ENCODE data around the gene SDC4. TPM values are rescaled to one million over a fixed set of nuclear protein-coding genes. Genes with fewer than 3 reads are reported as not detected.

The SDC4 gene
- total and polyA plus RNA-seq, 9 of the 15 experiments (the other 6 are each of a cell fraction or from before 2014, with no cell fraction given): 2.1 to 10.7 (median 6.3) TPM

- TF ChIP-seq TCF7 (IDR thresholded peaks at IDR 0.05; ENCODE audit: borderline replicate concordance) (no peak), RNF219 (CRISPR knock-in tag; IDR thresholded peaks at IDR 0.05) (no peak), TEAD1 (CRISPR knock-in tag; IDR thresholded peaks at IDR 0.05) (0 out of 4 replicates have a peak, but pooled peaks of 1 of the 2 experiments have one; percentile 31), ZNF589 (CRISPR knock-in tag; IDR thresholded peaks at IDR 0.05; ENCODE audit: low read depth) (no peak), ZSCAN32 (CRISPR knock-in tag; IDR thresholded peaks at IDR 0.05) (no peak), KLF1 (tag; IDR thresholded peaks at IDR 0.05) (no peak), STAG1 (CRISPR knock-in tag; IDR thresholded peaks at IDR 0.05; ENCODE audit: borderline replicate concordance) (no peak), CGGBP1 (CRISPR knock-in tag; IDR thresholded peaks at IDR 0.05) (peak; percentile 75; the same call in 1 of the 2 replicates), PCBP2 (IDR thresholded peaks at IDR 0.05; ENCODE audit: low read depth, low read length, poor library complexity, severe bottlenecking) (no peak), ZNF121 (CRISPR knock-in tag; conservative IDR thresholded peaks at IDR 0.05) (no peak), PRMT5 (CRISPR knock-in tag; IDR thresholded peaks at IDR 0.05) (no peak), FOXK2 (conservative IDR thresholded peaks at IDR 0.05 in 1 of 2, IDR thresholded peaks at IDR 0.05 in 1 of 2; ENCODE audit: low read depth in 2 of 2) (peak; percentile 87 to 99), PTBP1 (IDR thresholded peaks at IDR 0.05; ENCODE audit: low read depth, low read length) (no peak), CBFA2T3 (IDR thresholded peaks at IDR 0.05) (no peak), GTF3C2 (IDR thresholded peaks at IDR 0.05; ENCODE audit: borderline replicate concordance, extremely low read depth, insufficient read length) (no peak), MEIS2 (IDR thresholded peaks at IDR 0.05; ENCODE audit: partially characterized antibody) (peak; percentile 96), ZNF785 (CRISPR knock-in tag; IDR thresholded peaks at IDR 0.05) (no peak), RFX7 (CRISPR knock-in tag; IDR thresholded peaks at IDR 0.05) (no peak), ZNF282 (CRISPR knock-in tag; IDR thresholded peaks at IDR 0.05) (no peak), ZNF143 (CRISPR knock-in tag; IDR thresholded peaks at IDR 0.05) (no peak), TRIM24 (IDR thresholded peaks at IDR 0.05) (no peak), FOXP1 (CRISPR knock-in tag; IDR thresholded peaks at IDR 0.05) (no peak), KDM5B (IDR thresholded peaks at IDR 0.05; ENCODE audit: insufficient replicate concordance, low read depth, low read length) (peak; percentile 66), ZBTB8A (IDR thresholded peaks at IDR 0.05; ENCODE audit: partially characterized antibody) (no peak), ZNF175 (CRISPR knock-in tag; IDR thresholded peaks at IDR 0.05; ENCODE audit: low read depth) (no peak)
Measured at GRCh38 chr20:45362804-45363610, 14.8 kb upstream of the SDC4 start, which contains the start of gene SYS1 (continued).

Measured in K562 (cell line).